Mammary epithelial cell (primary cell): ENCODE data around the gene IQGAP3.

Experiments
- CTCF ChIP-seq, 2 donors: IDR thresholded peaks in 1 of 2; conservative IDR thresholded peaks in 1 of 2; 2 replicates each; pipeline ENCODE4 v1.5.1; 2011 to 2012; ENCODE audit warnings: inconsistent platforms in 2 of 2, low read length in 2 of 2, mild to moderate bottlenecking in 2 of 2, control low read depth in 1 of 2, low read depth in 1 of 2; ENCODE audit not compliant: insufficient read depth in 1 of 2; ENCODE audit errors: extremely low read depth in 1 of 2
- EZH2 ChIP-seq: IDR thresholded peaks from 2 replicates; pipeline ENCODE4 v1.6.1; 2012; ENCODE audit warnings: low read length, inconsistent platforms, borderline replicate concordance

- TF ChIP-seq EZH2 (no peak), CTCF (conservative IDR thresholded peaks at IDR 0.05 in 1 of 2, IDR thresholded peaks at IDR 0.05 in 1 of 2; ENCODE audit: extremely low read depth in 1 of 2, insufficient read depth in 1 of 2, low read depth in 1 of 2, low read length in 2 of 2) (no peak)
Measured at GRCh38 chr1:156489935-156490293, 82.5 kb downstream of the IQGAP3 start.
